Choroid plexus epithelial cell (primary cell): ENCODE results near the gene NTM.

ENCODE experiments used
- DNase-seq: peaks from one replicate; pipeline ENCODE4 v3.0.0-alpha.2; 2010; ENCODE audit warnings: low read depth
- H3K4me3 ChIP-seq: 2 replicates; pipeline ENCODE4 v1.5.1; 2011; ENCODE audit warnings: low read depth, mild to moderate bottlenecking, control low read depth, low read length, moderate library complexity
- TF ChIP-seq, protein P1 (sequence below): conservative IDR thresholded peaks from 2 replicates; pipeline ENCODE4 v1.5.1; 2011; ENCODE audit warnings: low read depth, mild to moderate bottlenecking, control low read depth, inconsistent platforms, low read length, moderate library complexity

Gene NTM

DNA sequence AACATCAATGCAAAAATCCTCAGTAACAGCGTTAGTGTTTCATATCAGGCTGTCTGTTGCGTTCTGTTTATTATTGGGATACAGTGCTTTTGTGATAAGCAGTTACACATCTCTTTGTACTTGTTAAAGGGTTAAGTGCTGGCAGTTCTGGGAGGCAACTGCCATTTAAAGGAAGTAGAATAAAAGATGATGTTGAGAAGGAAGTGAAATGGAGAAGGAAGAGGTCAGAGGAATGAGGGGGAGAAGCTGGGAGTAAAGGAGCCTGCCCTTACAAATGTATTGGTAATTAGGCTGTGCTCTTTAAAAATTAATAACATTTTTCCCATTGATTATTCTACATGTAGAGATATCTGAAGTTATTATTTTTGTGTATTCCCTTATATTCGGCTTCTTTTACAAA, 674.7 kb downstream of the NTM start:
- no peak overlapping the region for H3K4me3 ChIP-seq
- TF ChIP-seq, protein P1, sequence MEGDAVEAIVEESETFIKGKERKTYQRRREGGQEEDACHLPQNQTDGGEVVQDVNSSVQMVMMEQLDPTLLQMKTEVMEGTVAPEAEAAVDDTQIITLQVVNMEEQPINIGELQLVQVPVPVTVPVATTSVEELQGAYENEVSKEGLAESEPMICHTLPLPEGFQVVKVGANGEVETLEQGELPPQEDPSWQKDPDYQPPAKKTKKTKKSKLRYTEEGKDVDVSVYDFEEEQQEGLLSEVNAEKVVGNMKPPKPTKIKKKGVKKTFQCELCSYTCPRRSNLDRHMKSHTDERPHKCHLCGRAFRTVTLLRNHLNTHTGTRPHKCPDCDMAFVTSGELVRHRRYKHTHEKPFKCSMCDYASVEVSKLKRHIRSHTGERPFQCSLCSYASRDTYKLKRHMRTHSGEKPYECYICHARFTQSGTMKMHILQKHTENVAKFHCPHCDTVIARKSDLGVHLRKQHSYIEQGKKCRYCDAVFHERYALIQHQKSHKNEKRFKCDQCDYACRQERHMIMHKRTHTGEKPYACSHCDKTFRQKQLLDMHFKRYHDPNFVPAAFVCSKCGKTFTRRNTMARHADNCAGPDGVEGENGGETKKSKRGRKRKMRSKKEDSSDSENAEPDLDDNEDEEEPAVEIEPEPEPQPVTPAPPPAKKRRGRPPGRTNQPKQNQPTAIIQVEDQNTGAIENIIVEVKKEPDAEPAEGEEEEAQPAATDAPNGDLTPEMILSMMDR = no peak
- DNase-seq = no peak

DNA sequence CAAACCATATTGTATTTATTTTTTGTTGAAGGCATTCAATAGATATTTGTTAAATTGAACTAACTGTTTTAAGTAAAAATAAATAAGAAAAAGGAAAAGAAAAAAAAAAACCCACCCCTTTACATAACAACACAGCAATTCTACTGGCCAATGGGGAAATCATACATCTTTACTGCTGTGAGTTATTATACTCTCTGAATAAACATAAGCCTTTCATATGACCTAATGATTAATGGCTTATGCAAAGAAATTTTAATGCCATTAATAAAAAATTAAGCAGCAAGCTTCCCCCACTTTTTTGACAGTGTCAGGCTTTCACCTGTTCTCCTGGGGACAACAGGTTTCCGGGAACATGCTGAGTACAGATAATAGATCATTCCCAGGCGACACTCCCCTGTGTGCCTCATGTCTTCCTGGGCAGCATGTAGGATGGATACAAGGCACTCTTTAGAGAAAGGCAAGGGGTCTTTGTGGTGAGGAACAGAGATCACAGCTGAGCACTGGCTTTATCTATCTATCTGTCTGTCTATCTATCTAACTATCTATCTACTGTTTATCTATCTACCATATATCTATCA, 676.0 kb downstream of the NTM start:
- TF ChIP-seq, protein P1 = no peak
- no peak for DNase-seq
- no peak overlapping the region for H3K4me3 ChIP-seq

DNA sequence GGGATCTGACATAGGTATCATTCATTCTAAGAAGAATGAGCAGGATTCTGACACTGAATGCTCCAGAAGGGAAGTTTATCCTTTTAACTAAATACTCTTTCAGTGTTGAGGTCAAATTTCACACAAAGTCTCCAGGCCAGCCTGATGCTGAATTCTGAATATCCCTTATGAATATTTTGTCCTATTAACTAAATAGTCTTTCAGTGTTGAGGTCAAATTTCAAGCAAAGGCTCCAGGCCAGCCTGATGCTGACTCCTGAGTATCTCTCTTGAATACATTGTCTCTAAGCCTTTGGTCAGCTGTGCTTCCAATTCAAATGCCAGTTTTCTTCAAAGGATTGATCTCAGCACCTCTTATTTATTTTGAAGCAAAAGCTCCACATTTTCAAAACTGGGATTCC, 676.8 kb downstream of the NTM start:
- peak; percentile 23 for DNase-seq
- H3K4me3 ChIP-seq = no peak overlapping the region
- TF ChIP-seq, protein P1 = no peak

DNA sequence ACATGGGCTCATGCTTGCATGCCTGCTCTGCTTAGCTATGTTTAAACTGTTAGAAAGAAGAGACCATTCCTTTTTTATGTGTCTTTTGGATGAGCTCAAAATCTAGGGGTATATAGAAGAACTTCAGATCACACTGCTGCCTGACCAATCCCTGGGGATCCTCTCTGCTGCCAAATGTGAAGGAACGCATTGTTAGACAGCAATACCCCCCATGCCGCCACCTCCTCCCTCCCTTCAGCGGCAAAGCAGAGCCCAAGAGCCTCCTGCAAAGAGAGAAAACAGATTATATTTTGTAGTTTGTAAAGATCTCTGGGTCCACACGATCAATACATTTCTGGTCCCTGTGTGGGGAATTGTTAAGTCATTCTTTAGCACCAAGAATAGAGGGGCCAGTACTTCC, 677.6 kb downstream of the NTM start:
- TF ChIP-seq, protein P1 = no peak
- no peak for DNase-seq
- H3K4me3 ChIP-seq = no peak overlapping the region

DNA sequence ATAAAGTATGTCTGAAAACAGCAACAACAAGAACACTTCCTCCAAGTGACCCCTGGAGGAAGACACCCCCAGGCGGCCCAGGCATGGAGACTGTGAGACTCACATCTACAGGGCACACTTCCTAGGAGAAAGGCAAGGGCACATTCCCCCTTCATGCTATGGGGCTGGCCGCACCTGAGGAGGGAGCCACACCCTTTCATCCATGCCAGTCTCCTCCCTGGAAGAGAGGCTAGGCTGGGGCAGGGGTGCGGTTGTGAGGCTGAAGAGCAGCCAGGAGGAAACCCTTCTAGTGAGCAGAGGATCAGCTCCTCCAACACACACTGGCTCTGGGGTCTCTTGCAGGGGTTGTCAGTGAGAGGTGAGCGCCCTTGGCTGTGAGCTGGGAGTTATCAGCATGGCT, 678.8 kb downstream of the NTM start:
- H3K4me3 ChIP-seq = no peak overlapping the region
- DNase-seq = no peak
- TF ChIP-seq, protein P1 = no peak

DNA sequence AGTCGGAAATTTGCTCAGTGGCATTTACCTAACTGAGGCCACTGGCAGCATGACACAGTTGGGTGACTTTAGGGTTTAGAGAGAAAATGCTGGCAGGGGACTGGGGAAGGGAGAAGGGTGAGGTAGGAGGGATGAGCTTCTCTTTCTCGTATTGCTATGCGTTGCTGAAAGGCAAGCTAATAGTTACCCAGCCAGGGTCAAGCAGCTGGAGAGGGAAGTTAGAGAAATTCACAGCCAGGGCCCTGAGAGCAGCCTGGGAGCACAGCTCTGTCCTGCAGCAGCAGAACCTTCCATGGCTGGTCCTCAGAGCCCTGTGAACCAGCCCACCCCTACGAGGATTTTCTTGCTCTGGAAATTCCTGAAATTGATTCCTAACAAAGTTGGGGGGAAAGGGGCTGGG, 679.6 kb downstream of the NTM start:
- no peak for DNase-seq
- H3K4me3 ChIP-seq = no peak overlapping the region
- TF ChIP-seq, protein P1 = no peak

DNA sequence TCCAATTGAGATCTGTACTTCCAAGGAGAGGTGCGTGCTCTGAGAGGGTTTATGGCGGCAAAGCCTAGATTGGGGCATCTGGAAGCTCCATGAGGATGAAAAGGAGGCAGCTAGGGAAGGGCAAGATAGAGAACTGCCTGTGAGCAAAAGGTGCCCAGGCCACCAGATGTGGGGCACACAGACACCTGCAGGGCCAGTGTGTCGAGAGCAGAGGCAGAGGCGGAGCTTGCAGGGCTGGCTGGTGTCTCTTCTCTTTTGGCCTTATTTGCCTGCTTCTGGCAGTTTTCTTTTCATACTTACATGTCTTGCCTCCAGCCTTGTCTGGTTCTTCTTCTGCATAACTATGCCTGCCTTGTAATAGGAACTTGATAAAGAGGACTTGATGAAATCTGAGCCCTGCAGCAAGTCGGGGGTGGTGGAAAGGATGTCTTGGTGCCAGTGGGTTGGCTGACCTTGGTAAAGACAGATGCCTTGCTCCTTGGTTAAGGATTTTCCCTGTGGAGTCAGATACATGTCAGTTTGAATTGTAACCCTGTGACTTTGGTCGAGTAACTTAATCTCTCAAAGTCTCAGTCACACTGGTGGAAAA, 680.3 kb downstream of the NTM start:
- no peak overlapping the region for H3K4me3 ChIP-seq
- TF ChIP-seq, protein P1 = no peak
- DNase-seq = peak; percentile 51
